Skeletal muscle satellite cell (primary cell): ENCODE data around the gene MFF.

ENCODE experiments used
- H3K27me3 ChIP-seq: 2 replicates; pipeline ENCODE4 v1.7.0; 2013; ENCODE audit warnings: low read length; ENCODE audit not compliant: control insufficient read depth, insufficient read depth
- H3K36me3 ChIP-seq: 2 replicates; pipeline ENCODE4 v1.7.0; 2013; ENCODE audit warnings: mild to moderate bottlenecking, control low read depth, low read length; ENCODE audit not compliant: insufficient read depth
- H3K4me1 ChIP-seq: 2 replicates; pipeline ENCODE4 v1.7.0; 2013; ENCODE audit warnings: low read length; ENCODE audit not compliant: control insufficient read depth, insufficient read depth
- H3K4me2 ChIP-seq: 2 replicates; pipeline ENCODE4 v1.7.0; 2013; ENCODE audit warnings: mild to moderate bottlenecking, low read length
- H3K4me3 ChIP-seq: 2 replicates; pipeline ENCODE4 v1.7.0; 2013; ENCODE audit warnings: low read length
- H3K9ac ChIP-seq: 2 replicates; pipeline ENCODE4 v1.7.0; 2013; ENCODE audit warnings: mild to moderate bottlenecking, low read depth, low read length, moderate library complexity
- H3K9me3 ChIP-seq: replicated peaks from 2 replicates; pipeline ENCODE4 v1.7.0; 2013; ENCODE audit warnings: mild to moderate bottlenecking, control low read depth, low read length

MFF gene

GRCh38 chr2:227365833-227366232, 40.8 kb downstream of the MFF start:
- H3K27me3 ChIP-seq: no peaks in the 10 kb centered on the region
- H3K4me2 ChIP-seq: no peak overlapping the region
- peaks cover 7% of the 10 kb centered on the region for H3K36me3 ChIP-seq

GRCh38 chr2:227366769-227367426, 41.8 kb downstream of the MFF start:
- peaks cover 50% of the 10 kb centered on the region for H3K4me1 ChIP-seq
- peak overlapping the region; percentile 1 for H3K4me3 ChIP-seq
- no peaks in the 10 kb centered on the region for H3K27me3 ChIP-seq
- peak overlapping the region; percentile 58 for H3K9ac ChIP-seq
- H3K9me3 ChIP-seq: no peaks in the 10 kb centered on the region
- H3K36me3 ChIP-seq: no peaks in the 10 kb centered on the region
- peak overlapping the region; percentile 45 for H3K4me2 ChIP-seq

More at GRCh38 chr2:227365833-227366232, 40.8 kb downstream of the MFF start:
- Histone ChIP-seq H3K4me1 (peaks cover 40% of the 10 kb centered on the region), H3K9ac (peak overlapping the region; percentile 58), H3K9me3 (no peaks in the 10 kb centered on the region), H3K4me3 (no peak overlapping the region)

- Histone ChIP-seq H3K36me3 (no peaks in the 10 kb centered on the region), H3K4me2 (peak overlapping the region; percentile 33), H3K9ac (peak overlapping the region; percentile 58), H3K4me3 (no peak overlapping the region), H3K4me1 (peaks cover 52% of the 10 kb centered on the region), H3K9me3 (no peaks in the 10 kb centered on the region), H3K27me3 (no peaks in the 10 kb centered on the region)
Observed at GRCh38 chr2:227367427-227367795, 42.4 kb downstream of the MFF start.

- H3K27me3 ChIP-seq: no peaks in the 10 kb centered on the region
- no peaks in the 10 kb centered on the region for H3K9me3 ChIP-seq
- peaks cover 52% of the 10 kb centered on the region for H3K4me1 ChIP-seq
- no peak overlapping the region for H3K9ac ChIP-seq
- H3K4me3 ChIP-seq: no peak overlapping the region
- no peaks in the 10 kb centered on the region for H3K36me3 ChIP-seq
- no peak overlapping the region for H3K4me2 ChIP-seq
Observed at GRCh38 chr2:227368574-227368973, 43.5 kb downstream of the MFF start.

GRCh38 chr2:227370092-227370491, 45.0 kb downstream of the MFF start:
- Histone ChIP-seq H3K4me1 (peaks cover 52% of the 10 kb centered on the region), H3K4me2 (no peak overlapping the region), H3K27me3 (no peaks in the 10 kb centered on the region), H3K9me3 (no peaks in the 10 kb centered on the region), H3K4me3 (no peak overlapping the region), H3K36me3 (no peaks in the 10 kb centered on the region), H3K9ac (peak overlapping the region; percentile 67)

- H3K4me2 ChIP-seq: peak overlapping the region; percentile 39
- H3K27me3 ChIP-seq: no peaks in the 10 kb centered on the region
- H3K9me3 ChIP-seq: no peaks in the 10 kb centered on the region
- peak overlapping the region; percentile 0 for H3K4me3 ChIP-seq
- H3K36me3 ChIP-seq: no peaks in the 10 kb centered on the region
- H3K4me1 ChIP-seq: peaks cover 50% of the 10 kb centered on the region
- H3K9ac ChIP-seq: peak overlapping the region; percentile 67
Observed at GRCh38 chr2:227370791-227371312, 45.8 kb downstream of the MFF start.

GRCh38 chr2:227373389-227373788, 48.3 kb downstream of the MFF start:
- H3K4me2 ChIP-seq: no peak overlapping the region
- H3K4me3 ChIP-seq: no peak overlapping the region
- no peaks in the 10 kb centered on the region for H3K27me3 ChIP-seq
- peaks cover 54% of the 10 kb centered on the region for H3K4me1 ChIP-seq
- H3K9ac ChIP-seq: no peak overlapping the region
- no peaks in the 10 kb centered on the region for H3K9me3 ChIP-seq
- no peaks in the 10 kb centered on the region for H3K36me3 ChIP-seq

- H3K36me3 ChIP-seq: no peaks in the 10 kb centered on the region
- H3K27me3 ChIP-seq: no peaks in the 10 kb centered on the region
- no peak overlapping the region for H3K4me2 ChIP-seq
- no peak overlapping the region for H3K4me3 ChIP-seq
- H3K4me1 ChIP-seq: peaks cover 51% of the 10 kb centered on the region
- no peak overlapping the region for H3K9ac ChIP-seq
- H3K9me3 ChIP-seq: no peaks in the 10 kb centered on the region
Observed at GRCh38 chr2:227374158-227374557, 49.1 kb downstream of the MFF start.

- Histone ChIP-seq H3K27me3 (no peaks in the 10 kb centered on the region), H3K4me3 (no peak overlapping the region), H3K4me1 (peaks cover 26% of the 10 kb centered on the region), H3K4me2 (peak overlapping the region; percentile 15), H3K9ac (peak overlapping the region; percentile 53), H3K9me3 (no peaks in the 10 kb centered on the region), H3K36me3 (no peaks in the 10 kb centered on the region)
Observed at GRCh38 chr2:227376656-227377396, 51.8 kb downstream of the MFF start.

GRCh38 chr2:227377467-227378351, 52.7 kb downstream of the MFF start:
- H3K4me1 ChIP-seq: peaks cover 24% of the 10 kb centered on the region
- no peaks in the 10 kb centered on the region for H3K36me3 ChIP-seq
- H3K27me3 ChIP-seq: no peaks in the 10 kb centered on the region
- H3K9ac ChIP-seq: peak overlapping the region; percentile 53
- H3K4me3 ChIP-seq: no peak overlapping the region
- peak overlapping the region; percentile 15 for H3K4me2 ChIP-seq
- H3K9me3 ChIP-seq: no peaks in the 10 kb centered on the region

- no peaks in the 10 kb centered on the region for H3K27me3 ChIP-seq
- peak overlapping the region; percentile 53 for H3K9ac ChIP-seq
- no peak overlapping the region for H3K4me2 ChIP-seq
- peaks cover 24% of the 10 kb centered on the region for H3K4me1 ChIP-seq
- no peaks in the 10 kb centered on the region for H3K9me3 ChIP-seq
- no peak overlapping the region for H3K4me3 ChIP-seq
- H3K36me3 ChIP-seq: no peaks in the 10 kb centered on the region
Observed at GRCh38 chr2:227378371-227378782, 53.3 kb downstream of the MFF start.
